ENCODE results near the gene STOML1. TPM values are rescaled to one million over a fixed set of nuclear protein-coding genes. Genes with fewer than 3 reads are reported as not detected.
"Not testable (repeated sequence)": the region's sequence is repeated elsewhere in the genome, so short reads cannot be mapped to it uniquely, and the experiment has no call there.

Gene STOML1
- total and polyA plus RNA-seq, 3 donors from 2014 or later, result 18.2 to 25.6 (median 20.1) TPM

DNA sequence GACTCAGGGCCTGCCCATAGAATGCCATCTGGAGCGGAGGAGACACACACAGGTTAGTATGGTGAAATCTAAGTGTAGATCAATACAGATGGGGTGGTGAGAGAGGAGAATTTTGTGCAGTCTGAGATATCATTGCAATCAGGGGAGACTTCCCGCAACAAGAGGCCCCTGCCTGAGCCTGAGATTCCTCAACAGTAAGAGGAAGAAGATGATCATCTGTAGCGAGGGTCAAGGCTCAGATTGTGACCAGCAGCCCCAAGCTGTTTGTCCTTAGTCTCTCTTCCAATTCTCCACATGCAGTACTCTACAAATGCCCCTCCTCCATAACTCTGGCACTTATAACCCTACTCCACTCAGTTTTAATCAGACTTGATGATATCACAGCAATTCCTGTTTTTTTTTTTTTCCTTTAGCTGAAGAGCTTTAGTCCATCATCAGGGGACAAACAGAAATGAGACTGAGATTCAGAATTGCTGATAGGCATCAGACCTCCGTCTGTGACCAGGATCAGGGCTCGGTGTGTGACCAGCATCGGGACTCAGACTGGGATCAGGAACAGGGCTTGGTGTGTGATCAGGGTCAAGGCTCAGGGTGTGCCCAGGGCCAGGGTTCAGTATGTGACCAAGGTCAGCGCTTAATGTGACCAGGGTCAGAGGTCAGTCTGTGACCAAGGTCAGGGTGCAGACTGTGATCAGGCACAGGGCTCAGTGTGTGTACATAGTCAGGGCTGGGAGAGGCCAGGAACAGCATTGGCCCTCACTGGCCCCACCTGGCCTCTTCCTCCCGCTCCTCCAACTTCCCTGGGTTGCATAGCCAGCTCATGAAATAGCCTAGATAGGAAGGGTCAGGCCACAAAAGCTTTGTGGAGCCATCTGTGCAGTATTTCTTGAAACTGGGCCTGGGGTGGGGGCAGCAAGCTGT, 51.8 kb downstream of the STOML1 start:
- Histone ChIP-seq H3K9me3 (no peaks in the 10 kb centered on the region), H3K27ac (no peak overlapping the region), H3K4me3 (no peak overlapping the region), H3K36me3 (ENCODE audit: low read depth, missing control alignments) (no peaks in the 10 kb centered on the region), H3K27me3 (no peaks in the 10 kb centered on the region), H3K4me1 (peaks cover 13% of the 10 kb centered on the region)
- intact Hi-C loops (cut with DNase I; ENCODE audit: low total_unique reads), result no loop called here
- no peak for DNase-seq
- 74 to 77% methylated on average over 5 to 8 of the region's 8 CpGs for WGBS, 2 donors
- TF ChIP-seq POLR2A (IDR thresholded peaks at IDR 0.05), result no peak
- TF ChIP-seq, protein P1, sequence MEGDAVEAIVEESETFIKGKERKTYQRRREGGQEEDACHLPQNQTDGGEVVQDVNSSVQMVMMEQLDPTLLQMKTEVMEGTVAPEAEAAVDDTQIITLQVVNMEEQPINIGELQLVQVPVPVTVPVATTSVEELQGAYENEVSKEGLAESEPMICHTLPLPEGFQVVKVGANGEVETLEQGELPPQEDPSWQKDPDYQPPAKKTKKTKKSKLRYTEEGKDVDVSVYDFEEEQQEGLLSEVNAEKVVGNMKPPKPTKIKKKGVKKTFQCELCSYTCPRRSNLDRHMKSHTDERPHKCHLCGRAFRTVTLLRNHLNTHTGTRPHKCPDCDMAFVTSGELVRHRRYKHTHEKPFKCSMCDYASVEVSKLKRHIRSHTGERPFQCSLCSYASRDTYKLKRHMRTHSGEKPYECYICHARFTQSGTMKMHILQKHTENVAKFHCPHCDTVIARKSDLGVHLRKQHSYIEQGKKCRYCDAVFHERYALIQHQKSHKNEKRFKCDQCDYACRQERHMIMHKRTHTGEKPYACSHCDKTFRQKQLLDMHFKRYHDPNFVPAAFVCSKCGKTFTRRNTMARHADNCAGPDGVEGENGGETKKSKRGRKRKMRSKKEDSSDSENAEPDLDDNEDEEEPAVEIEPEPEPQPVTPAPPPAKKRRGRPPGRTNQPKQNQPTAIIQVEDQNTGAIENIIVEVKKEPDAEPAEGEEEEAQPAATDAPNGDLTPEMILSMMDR (IDR thresholded peaks at IDR 0.05), result no peak

DNA sequence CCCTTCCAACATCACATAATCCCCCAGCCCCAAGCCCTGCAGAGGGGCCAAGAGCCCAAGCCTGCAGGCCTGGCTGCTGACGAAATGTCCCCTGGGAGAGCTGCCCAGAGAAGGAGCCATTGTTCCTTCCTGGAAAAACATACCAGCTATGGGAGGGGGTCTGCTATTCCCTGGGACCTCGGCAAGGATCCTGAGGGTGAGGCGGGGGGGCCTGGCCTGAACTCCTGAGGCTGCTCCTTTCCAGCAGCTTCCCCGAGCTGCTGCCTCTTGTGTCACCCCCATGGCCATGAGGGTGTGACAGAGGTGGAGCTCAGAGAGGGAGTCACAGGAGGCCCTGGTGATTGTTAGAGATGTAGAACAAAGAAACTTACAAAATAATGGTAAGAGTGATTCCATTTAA, 53.0 kb downstream of the STOML1 start:
- no peak for TF ChIP-seq POLR2A (IDR thresholded peaks at IDR 0.05)
- TF ChIP-seq, protein P1 (IDR thresholded peaks at IDR 0.05), result no peak
- intact Hi-C loops (cut with DNase I; ENCODE audit: low total_unique reads), result no loop called here
- Histone ChIP-seq H3K27me3 (no peaks in the 10 kb centered on the region), H3K4me1 (peaks cover 9% of the 10 kb centered on the region), H3K4me3 (no peak overlapping the region), H3K36me3 (ENCODE audit: low read depth, missing control alignments) (no peaks in the 10 kb centered on the region), H3K9me3 (no peaks in the 10 kb centered on the region), H3K27ac (no peak overlapping the region)
- no peak for DNase-seq
- 61 to 90% methylated on average over 2 to 4 of the region's 4 CpGs for WGBS, 2 donors

DNA sequence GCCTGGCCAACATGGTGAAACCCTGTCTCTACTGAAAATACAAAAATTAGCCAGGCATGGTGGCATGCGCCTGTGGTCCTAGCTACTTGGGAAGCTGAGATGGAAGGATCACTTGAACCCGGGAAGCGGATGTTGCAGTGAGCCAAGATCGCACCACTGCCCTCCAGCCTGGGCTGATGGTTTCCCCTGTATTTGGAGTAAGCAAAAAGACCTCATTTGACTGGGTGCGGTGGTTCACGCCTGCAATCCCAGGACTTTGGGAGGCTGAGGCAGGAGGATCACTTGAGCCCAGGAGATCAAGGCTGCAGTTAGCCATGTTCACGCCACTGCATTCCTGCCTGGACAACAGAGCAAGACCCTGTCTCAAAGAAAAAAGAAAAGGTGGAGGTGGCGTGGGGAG, 53.6 kb downstream of the STOML1 start:
- intact Hi-C loops (cut with DNase I; ENCODE audit: low total_unique reads); H3K36me3 ChIP-seq (ENCODE audit: low read depth, missing control alignments); H3K9me3 ChIP-seq; H3K4me1 ChIP-seq; DNase-seq; H3K4me3 ChIP-seq; H3K27me3 ChIP-seq; H3K27ac ChIP-seq: not testable (repeated sequence)
- 85 to 93% methylated on average over 7 to 8 of the region's 8 CpGs for WGBS, 2 donors

DNA sequence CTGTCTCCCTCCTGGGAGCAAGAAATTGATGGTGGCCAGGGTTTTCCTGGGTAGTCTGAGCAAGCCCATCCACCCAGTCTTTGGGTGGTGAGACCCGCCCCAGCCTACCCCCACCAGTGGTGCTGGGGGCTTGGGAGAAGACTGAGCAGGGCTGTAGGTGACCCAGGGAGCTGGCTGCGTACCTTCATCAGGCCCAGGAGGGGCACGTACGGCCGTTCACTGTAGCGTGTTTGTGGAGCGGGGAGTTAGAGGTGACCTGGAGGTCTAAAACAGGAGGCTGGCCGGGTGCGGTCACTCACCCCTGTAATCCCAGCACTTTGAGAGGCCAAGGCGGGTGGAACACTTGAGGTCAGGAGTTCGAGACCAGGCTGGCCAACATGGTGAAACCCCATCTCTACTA, 54.4 kb downstream of the STOML1 start:
- Histone ChIP-seq H3K4me3 (no peak overlapping the region), H3K27ac (no peak overlapping the region), H3K27me3 (no peaks in the 10 kb centered on the region), H3K9me3 (no peaks in the 10 kb centered on the region), H3K4me1 (peaks cover 9% of the 10 kb centered on the region), H3K36me3 (ENCODE audit: low read depth, missing control alignments) (no peaks in the 10 kb centered on the region)
- 95 to 96% methylated on average over 8 to 11 of the region's 11 CpGs for WGBS, 2 donors
- DNase-seq, result no peak
- intact Hi-C loops (cut with DNase I; ENCODE audit: low total_unique reads), result no loop called here
- no peak for TF ChIP-seq POLR2A (IDR thresholded peaks at IDR 0.05)
- TF ChIP-seq, protein P1 (IDR thresholded peaks at IDR 0.05), result no peak

DNA sequence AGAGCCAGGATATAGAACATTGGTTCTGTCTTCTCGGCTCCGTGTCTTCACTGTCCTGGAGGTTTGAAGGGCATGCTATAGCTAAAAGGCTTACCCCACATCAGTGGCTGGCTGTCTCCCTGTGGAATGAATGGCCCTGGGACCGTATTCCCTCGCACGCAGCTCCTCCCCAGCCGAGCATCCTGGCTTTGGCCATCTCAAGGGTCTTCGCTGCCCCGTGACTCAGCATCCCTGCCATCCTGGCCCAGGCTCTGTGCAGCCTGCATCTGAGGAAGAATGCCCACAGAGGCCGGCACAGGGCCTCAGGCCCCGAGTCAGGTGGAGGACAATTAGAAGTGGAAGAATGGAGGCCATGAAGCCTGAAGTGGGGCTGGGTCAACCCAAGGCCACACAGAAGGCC, 54.8 kb downstream of the STOML1 start:
- TF ChIP-seq, protein P1 (IDR thresholded peaks at IDR 0.05), result no peak
- no peak for TF ChIP-seq POLR2A (IDR thresholded peaks at IDR 0.05)
- intact Hi-C loops (cut with DNase I; ENCODE audit: low total_unique reads), result no loop called here
- 87 to 94% methylated on average over 9 of the region's 10 CpGs for WGBS, 2 donors
- H3K9me3 ChIP-seq, result no peaks in the 10 kb centered on the region
- H3K36me3 ChIP-seq (ENCODE audit: low read depth, missing control alignments), result no peaks in the 10 kb centered on the region
- DNase-seq, result no peak
- no peak overlapping the region for H3K27ac ChIP-seq
- no peaks in the 10 kb centered on the region for H3K27me3 ChIP-seq
- peaks cover 9% of the 10 kb centered on the region for H3K4me1 ChIP-seq
- no peak overlapping the region for H3K4me3 ChIP-seq
